Measurements from ENCODE around the gene GARNL3.

DNA sequence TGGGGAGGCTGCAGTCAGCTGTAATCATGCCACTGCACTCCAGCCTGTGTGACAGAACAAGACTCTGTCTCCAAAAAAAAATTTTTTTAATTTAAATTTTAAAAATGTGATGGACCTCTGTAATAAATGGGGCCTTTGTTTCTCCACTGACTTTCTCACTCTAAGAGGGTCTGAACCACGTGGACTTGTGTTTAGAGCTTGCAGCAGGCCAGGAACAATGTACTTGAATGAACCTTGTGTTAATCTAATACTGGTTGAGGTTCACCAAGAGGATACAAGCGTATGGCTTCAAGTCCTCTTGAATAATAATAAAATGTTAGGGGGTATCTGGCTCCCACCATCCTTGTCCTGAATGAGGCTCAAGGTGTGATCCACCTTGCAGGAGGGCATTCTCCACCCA lies 118.0 kb downstream of the GARNL3 start:
- TF ChIP-seq, protein P1, sequence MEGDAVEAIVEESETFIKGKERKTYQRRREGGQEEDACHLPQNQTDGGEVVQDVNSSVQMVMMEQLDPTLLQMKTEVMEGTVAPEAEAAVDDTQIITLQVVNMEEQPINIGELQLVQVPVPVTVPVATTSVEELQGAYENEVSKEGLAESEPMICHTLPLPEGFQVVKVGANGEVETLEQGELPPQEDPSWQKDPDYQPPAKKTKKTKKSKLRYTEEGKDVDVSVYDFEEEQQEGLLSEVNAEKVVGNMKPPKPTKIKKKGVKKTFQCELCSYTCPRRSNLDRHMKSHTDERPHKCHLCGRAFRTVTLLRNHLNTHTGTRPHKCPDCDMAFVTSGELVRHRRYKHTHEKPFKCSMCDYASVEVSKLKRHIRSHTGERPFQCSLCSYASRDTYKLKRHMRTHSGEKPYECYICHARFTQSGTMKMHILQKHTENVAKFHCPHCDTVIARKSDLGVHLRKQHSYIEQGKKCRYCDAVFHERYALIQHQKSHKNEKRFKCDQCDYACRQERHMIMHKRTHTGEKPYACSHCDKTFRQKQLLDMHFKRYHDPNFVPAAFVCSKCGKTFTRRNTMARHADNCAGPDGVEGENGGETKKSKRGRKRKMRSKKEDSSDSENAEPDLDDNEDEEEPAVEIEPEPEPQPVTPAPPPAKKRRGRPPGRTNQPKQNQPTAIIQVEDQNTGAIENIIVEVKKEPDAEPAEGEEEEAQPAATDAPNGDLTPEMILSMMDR (IDR thresholded peaks at IDR 0.05): no peak
- TF ChIP-seq POLR2AphosphoS5 (IDR thresholded peaks at IDR 0.05; ENCODE audit: low read depth, low read length): no peak
- TF ChIP-seq, protein P2, sequence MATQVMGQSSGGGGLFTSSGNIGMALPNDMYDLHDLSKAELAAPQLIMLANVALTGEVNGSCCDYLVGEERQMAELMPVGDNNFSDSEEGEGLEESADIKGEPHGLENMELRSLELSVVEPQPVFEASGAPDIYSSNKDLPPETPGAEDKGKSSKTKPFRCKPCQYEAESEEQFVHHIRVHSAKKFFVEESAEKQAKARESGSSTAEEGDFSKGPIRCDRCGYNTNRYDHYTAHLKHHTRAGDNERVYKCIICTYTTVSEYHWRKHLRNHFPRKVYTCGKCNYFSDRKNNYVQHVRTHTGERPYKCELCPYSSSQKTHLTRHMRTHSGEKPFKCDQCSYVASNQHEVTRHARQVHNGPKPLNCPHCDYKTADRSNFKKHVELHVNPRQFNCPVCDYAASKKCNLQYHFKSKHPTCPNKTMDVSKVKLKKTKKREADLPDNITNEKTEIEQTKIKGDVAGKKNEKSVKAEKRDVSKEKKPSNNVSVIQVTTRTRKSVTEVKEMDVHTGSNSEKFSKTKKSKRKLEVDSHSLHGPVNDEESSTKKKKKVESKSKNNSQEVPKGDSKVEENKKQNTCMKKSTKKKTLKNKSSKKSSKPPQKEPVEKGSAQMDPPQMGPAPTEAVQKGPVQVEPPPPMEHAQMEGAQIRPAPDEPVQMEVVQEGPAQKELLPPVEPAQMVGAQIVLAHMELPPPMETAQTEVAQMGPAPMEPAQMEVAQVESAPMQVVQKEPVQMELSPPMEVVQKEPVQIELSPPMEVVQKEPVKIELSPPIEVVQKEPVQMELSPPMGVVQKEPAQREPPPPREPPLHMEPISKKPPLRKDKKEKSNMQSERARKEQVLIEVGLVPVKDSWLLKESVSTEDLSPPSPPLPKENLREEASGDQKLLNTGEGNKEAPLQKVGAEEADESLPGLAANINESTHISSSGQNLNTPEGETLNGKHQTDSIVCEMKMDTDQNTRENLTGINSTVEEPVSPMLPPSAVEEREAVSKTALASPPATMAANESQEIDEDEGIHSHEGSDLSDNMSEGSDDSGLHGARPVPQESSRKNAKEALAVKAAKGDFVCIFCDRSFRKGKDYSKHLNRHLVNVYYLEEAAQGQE (IDR thresholded peaks at IDR 0.05; ENCODE audit: insufficient read depth in 1 of 2, low read depth in 2 of 2, low read length in 1 of 2): no peak
